ENCODE data around the gene CSRNP3. TPM values are rescaled to one million over a fixed set of nuclear protein-coding genes. Genes with fewer than 3 reads are reported as not detected.
A peak's percentile ranks its signal among the peaks of the same experiment; 100 is the strongest.

The CSRNP3 gene
- total and polyA plus RNA-seq, 2 donors from 2014 or later, result 3.3 to 6.4 TPM

DNA sequence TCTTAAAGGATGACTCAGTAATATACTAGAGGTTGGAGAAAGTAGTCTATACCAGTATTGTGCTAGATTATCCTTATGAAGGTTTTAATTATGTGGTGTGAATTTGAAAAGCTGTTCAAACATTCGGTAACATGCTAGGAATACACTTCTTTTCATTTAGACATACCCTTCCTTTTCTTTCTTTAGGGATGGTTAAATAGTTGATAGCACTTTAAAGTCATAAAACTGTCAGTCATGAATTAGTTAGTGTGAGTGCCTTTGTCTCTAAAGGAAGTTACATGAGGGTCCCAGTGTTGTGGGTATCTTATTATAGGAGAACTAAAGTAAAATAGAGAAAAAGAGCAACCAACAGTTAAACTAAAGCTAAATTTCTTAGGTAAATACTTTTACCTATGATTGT is 149.3 kb downstream of the CSRNP3 start:
- H3K4me3 ChIP-seq (ENCODE audit: low read length in 3 of 3), result no peak overlapping the region
- no peaks in the 10 kb centered on the region for H3K27me3 ChIP-seq (ENCODE audit: control insufficient read depth, insufficient read depth, low read length)
- H3K4me1 ChIP-seq (ENCODE audit: control insufficient read depth in 2 of 3, insufficient read depth in 2 of 3, low read depth in 1 of 3, low read length in 3 of 3), result no peaks in the 10 kb centered on the region
- DNase-seq (no peak), FAIRE-seq (no peak)
- H3K9ac ChIP-seq (ENCODE audit: low read length in 3 of 3), result no peak overlapping the region
- TF ChIP-seq CTCF (IDR thresholded peaks at IDR 0.05; ENCODE audit: borderline replicate concordance, extremely low read depth, insufficient read depth), result no peak
- intact Hi-C loops (cut with DNase I), result no loop called here
- H3K27ac ChIP-seq (ENCODE audit: low read depth in 2 of 2, low read length in 2 of 2), result no peak overlapping the region
- no peaks in the 10 kb centered on the region for H3K36me3 ChIP-seq (ENCODE audit: control insufficient read depth in 2 of 3, insufficient read depth in 3 of 3, low read length in 3 of 3)
- no peaks in the 10 kb centered on the region for H3K9me3 ChIP-seq (ENCODE audit: control insufficient read depth in 2 of 3, insufficient read depth in 1 of 3, low read length in 3 of 3)

DNA sequence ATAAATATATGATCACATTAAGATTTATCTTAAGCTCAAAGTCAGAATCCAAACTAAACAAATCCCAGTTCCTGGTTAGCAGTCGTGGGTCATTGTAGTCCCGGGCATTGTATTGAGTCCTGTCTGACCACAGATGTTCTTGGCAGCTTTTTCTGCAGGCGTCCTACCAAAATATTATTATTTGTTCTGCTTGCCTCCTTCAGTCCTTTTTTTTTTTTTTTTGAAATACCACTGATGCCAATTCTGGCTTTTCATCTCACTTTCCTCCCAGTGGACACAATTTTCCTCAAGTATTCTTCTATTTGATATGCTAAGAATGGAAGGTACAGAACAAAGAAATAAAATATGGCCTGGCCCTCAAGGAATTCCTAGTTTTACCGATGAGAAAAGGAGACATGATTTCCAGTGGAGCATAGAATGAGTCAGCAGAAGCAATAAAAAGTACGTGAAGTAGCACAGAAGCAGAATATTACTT is 151.6 kb downstream of the CSRNP3 start:
- no peak overlapping the region for H3K27ac ChIP-seq (ENCODE audit: low read depth in 2 of 2, low read length in 2 of 2)
- peak in 1 of 5 donors; percentile 18 for DNase-seq
- intact Hi-C loops (cut with DNase I), result no loop called here
- no peak for FAIRE-seq
- no peak overlapping the region for H3K4me3 ChIP-seq (ENCODE audit: low read length in 3 of 3)
- H3K27me3 ChIP-seq (ENCODE audit: control insufficient read depth, insufficient read depth, low read length), result no peaks in the 10 kb centered on the region
- TF ChIP-seq CTCF (IDR thresholded peaks at IDR 0.05; ENCODE audit: borderline replicate concordance, extremely low read depth, insufficient read depth), result no peak
- no peaks in the 10 kb centered on the region for H3K36me3 ChIP-seq (ENCODE audit: control insufficient read depth in 2 of 3, insufficient read depth in 3 of 3, low read length in 3 of 3)
- H3K4me1 ChIP-seq (ENCODE audit: control insufficient read depth in 2 of 3, insufficient read depth in 2 of 3, low read depth in 1 of 3, low read length in 3 of 3), result no peaks in the 10 kb centered on the region
- no peak overlapping the region for H3K9ac ChIP-seq (ENCODE audit: low read length in 3 of 3)
- no peaks in the 10 kb centered on the region for H3K9me3 ChIP-seq (ENCODE audit: control insufficient read depth in 2 of 3, insufficient read depth in 1 of 3, low read length in 3 of 3)

DNA sequence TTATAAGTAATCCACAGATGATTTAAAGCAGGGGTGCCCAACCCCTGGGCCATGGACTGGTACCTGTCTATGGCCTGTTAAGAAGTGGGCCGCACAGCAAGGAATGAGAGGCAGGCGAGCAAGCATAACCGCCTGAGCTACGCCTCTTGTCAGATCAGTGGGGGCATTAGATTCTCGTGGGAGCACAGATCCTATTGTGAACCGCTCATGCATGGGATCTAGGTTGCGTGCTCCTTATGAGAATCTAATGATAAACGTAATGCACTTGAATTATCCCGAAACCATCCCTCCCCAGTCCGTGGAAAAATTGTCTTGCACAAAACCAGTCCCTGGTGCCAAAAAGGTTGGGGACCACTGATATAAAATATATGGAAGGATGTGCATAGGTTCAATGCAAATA is 153.7 kb downstream of the CSRNP3 start:
- Histone ChIP-seq H3K27me3 (ENCODE audit: control insufficient read depth, insufficient read depth, low read length) (no peaks in the 10 kb centered on the region), H3K9me3 (ENCODE audit: control insufficient read depth in 2 of 3, insufficient read depth in 1 of 3, low read length in 3 of 3) (no peaks in the 10 kb centered on the region), H3K4me3 (ENCODE audit: low read length in 3 of 3) (no peak overlapping the region), H3K27ac (ENCODE audit: low read depth in 2 of 2, low read length in 2 of 2) (no peak overlapping the region), H3K4me1 (ENCODE audit: control insufficient read depth in 2 of 3, insufficient read depth in 2 of 3, low read depth in 1 of 3, low read length in 3 of 3) (no peaks in the 10 kb centered on the region), H3K36me3 (ENCODE audit: control insufficient read depth in 2 of 3, insufficient read depth in 3 of 3, low read length in 3 of 3) (no peaks in the 10 kb centered on the region), H3K9ac (ENCODE audit: low read length in 3 of 3) (no peak overlapping the region)
- intact Hi-C loops (cut with DNase I), result no loop called here
- DNase-seq (no peak), FAIRE-seq (no peak)
- TF ChIP-seq CTCF (IDR thresholded peaks at IDR 0.05; ENCODE audit: borderline replicate concordance, extremely low read depth, insufficient read depth), result no peak
